ENCODE results near the gene LTBR.

- TF ChIP-seq, protein P1, sequence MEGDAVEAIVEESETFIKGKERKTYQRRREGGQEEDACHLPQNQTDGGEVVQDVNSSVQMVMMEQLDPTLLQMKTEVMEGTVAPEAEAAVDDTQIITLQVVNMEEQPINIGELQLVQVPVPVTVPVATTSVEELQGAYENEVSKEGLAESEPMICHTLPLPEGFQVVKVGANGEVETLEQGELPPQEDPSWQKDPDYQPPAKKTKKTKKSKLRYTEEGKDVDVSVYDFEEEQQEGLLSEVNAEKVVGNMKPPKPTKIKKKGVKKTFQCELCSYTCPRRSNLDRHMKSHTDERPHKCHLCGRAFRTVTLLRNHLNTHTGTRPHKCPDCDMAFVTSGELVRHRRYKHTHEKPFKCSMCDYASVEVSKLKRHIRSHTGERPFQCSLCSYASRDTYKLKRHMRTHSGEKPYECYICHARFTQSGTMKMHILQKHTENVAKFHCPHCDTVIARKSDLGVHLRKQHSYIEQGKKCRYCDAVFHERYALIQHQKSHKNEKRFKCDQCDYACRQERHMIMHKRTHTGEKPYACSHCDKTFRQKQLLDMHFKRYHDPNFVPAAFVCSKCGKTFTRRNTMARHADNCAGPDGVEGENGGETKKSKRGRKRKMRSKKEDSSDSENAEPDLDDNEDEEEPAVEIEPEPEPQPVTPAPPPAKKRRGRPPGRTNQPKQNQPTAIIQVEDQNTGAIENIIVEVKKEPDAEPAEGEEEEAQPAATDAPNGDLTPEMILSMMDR (conservative IDR thresholded peaks at IDR 0.05) = no peak
- TF ChIP-seq EZH2 (IDR thresholded peaks at IDR 0.05; ENCODE audit: low read depth) = no peak
These were observed 36.4 kb downstream of the LTBR start for GRCh38 chr12:6420364-6420763.
